GM06990 (cell line): Measurements from ENCODE around the gene VPS41.

Experiments used
- DNase-seq: peaks from one replicate; pipeline ENCODE4 v3.0.0-alpha.2; 2011; ENCODE audit not compliant: insufficient read length; ENCODE audit errors: extremely low read depth
- H3K27me3 ChIP-seq: replicated peaks from 2 replicates; pipeline ENCODE4 v1.6.0; 2011; ENCODE audit warnings: low read length; ENCODE audit not compliant: control insufficient read depth, insufficient read depth
- H3K36me3 ChIP-seq: 2 replicates; pipeline ENCODE4 v1.5.1; 2011; ENCODE audit warnings: low read length; ENCODE audit not compliant: control insufficient read depth, insufficient read depth
- H3K4me3 ChIP-seq: replicated peaks from 2 replicates; pipeline ENCODE4 v1.5.1; 2011; ENCODE audit warnings: low read depth, mild to moderate bottlenecking, control low read depth, low read length
- TF ChIP-seq, protein P1 (sequence below): IDR thresholded peaks from 2 replicates; pipeline ENCODE4 v1.5.1; 2011; ENCODE audit warnings: low read length, control low read depth, mild to moderate bottlenecking, inconsistent platforms; ENCODE audit not compliant: insufficient read depth, poor library complexity, severe bottlenecking

The VPS41 gene

DNA sequence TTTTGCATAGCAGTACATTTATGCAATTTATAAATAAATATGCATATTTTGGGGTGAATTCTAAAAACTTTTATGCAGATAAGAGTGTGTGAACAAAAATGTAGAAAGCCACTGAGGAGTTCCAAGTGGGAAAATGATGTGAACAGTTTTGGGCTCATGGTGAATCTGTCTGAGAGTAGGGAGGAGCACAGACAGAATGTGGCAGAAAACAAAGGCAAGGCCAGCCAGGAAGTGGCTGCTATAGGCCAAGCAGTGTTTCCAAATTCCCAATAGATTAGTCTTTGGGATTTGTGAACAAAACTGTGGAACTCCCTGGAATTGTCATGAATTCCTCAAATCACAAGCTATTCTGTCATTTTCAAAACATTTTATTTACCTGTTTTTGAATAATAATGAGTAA, 204.2 kb downstream of the VPS41 start:
- Histone ChIP-seq H3K36me3 (no peaks in the 10 kb centered on the region), H3K27me3 (no peaks in the 10 kb centered on the region), H3K4me3 (no peak overlapping the region)
- DNase-seq: no peak
- TF ChIP-seq, protein P1, sequence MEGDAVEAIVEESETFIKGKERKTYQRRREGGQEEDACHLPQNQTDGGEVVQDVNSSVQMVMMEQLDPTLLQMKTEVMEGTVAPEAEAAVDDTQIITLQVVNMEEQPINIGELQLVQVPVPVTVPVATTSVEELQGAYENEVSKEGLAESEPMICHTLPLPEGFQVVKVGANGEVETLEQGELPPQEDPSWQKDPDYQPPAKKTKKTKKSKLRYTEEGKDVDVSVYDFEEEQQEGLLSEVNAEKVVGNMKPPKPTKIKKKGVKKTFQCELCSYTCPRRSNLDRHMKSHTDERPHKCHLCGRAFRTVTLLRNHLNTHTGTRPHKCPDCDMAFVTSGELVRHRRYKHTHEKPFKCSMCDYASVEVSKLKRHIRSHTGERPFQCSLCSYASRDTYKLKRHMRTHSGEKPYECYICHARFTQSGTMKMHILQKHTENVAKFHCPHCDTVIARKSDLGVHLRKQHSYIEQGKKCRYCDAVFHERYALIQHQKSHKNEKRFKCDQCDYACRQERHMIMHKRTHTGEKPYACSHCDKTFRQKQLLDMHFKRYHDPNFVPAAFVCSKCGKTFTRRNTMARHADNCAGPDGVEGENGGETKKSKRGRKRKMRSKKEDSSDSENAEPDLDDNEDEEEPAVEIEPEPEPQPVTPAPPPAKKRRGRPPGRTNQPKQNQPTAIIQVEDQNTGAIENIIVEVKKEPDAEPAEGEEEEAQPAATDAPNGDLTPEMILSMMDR: no peak

DNA sequence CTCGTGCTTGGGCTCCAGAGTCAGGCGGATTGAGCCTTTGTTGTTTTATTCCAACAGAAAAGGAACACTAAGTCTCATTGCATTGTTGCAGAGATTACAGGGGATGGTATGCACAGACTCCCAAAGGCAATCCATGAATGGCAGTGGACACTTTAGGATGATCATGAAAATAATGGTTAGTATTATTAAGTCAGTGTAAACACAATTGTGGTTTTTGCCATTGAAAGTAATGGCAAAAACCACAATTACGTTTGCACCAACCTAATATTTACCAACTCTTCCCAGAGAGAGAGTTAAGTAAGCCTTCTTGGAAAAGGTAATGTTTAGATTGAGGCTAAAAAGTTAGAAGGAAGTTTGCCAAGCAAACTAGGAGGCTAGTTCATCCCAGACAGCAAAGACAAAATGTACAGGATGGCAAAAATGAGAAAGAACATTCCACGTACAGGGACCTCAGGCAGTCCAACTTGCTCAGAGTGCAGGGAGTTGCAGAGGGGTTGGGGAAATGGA, 204.9 kb downstream of the VPS41 start:
- no peak overlapping the region for H3K4me3 ChIP-seq
- H3K36me3 ChIP-seq: no peaks in the 10 kb centered on the region
- H3K27me3 ChIP-seq: no peaks in the 10 kb centered on the region
- TF ChIP-seq, protein P1: no peak
- no peak for DNase-seq

DNA sequence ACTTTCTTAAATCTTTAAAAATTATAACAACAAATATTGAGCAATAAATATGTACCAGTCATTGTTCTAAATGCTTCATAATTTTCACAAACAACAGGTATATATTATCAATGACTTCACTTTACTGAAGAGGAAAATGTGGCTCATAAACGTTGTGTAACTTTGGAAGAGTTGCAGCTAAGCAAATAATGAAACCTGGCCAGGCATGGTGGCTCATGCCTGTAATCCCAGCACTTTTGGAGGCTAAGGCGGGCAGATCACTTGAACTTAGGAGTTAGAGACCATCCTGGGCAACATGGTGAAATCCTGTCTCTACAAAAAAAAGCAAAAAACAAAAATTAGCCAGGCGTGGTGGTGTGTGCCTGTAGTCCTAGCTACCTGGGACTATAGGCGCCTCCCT, 205.9 kb downstream of the VPS41 start:
- TF ChIP-seq, protein P1: no peak
- H3K4me3 ChIP-seq: no peak overlapping the region

DNA sequence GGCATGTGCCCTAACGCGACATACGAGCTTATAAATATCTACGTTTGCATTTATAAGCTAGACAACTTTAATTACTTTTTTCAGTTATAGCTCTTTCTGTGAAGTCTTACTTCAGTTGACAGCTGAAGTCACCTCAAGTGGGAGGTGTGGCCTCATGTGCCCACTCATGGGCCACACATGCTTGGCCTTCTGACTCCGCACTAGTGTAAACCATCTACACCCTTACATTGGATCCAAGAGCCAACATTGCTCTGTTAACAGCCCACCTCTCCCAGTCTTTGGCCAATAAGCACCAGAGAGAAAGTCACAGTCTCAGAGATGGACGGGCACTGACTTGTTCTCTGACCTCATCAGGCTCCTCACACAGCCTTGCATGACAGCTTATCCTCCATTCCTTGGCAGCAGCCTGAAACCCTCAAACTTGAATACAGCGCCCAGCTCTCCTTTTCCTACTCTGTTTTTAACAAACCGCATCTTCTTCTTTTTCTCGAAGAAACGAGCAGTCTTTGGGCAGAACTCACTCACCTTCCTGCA, 206.9 kb downstream of the VPS41 start:
- no peak overlapping the region for H3K4me3 ChIP-seq
- no peaks in the 10 kb centered on the region for H3K27me3 ChIP-seq
- TF ChIP-seq, protein P1: no peak

More for the DNA sequence above, 205.9 kb downstream of the VPS41 start:
- no peaks in the 10 kb centered on the region for H3K36me3 ChIP-seq
- DNase-seq: no peak
- H3K27me3 ChIP-seq: no peaks in the 10 kb centered on the region

DNA sequence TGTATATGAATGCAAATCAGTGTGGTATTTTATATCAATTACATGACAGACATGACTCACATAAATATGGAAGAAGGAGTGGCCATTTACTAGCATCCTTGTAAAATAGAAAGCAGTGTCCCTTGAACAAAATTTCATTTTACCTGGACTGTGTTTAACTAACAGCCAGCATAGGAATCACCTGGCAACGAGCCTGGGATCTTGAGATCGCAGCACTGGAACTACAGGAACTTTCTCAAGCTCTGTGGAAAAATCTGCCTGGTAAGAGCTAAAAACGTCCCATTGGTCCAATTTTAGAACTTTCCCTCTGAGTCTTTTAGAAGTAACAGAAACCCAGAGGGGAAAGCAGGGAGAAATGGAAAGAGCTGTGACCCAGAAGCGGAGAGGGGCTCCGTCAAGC, 208.9 kb downstream of the VPS41 start:
- DNase-seq: no peak
- no peak overlapping the region for H3K4me3 ChIP-seq
- TF ChIP-seq, protein P1: no peak
- H3K36me3 ChIP-seq: no peaks in the 10 kb centered on the region
- H3K27me3 ChIP-seq: no peaks in the 10 kb centered on the region

More for the DNA sequence above, 206.9 kb downstream of the VPS41 start:
- DNase-seq: no peak
- H3K36me3 ChIP-seq: no peaks in the 10 kb centered on the region

DNA sequence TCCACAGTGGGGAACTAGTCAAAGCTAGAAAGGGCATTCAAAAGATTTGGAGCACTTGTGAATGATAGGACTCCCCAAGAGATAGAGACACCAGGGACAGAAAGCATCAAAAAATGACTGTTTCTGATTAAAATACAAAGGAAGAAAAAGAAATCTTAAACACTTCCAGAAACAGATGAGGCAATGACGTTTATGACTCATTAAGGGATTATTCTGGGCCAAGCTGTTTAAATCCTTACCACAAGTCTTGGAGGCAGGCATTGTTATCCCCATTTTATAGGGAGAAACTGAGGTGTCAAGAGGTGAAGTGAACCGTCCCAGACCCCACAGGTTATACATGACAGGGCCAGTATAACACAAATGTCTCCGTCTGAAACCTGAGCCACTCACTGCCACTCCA, 209.5 kb downstream of the VPS41 start:
- TF ChIP-seq, protein P1: no peak
- Histone ChIP-seq H3K36me3 (no peaks in the 10 kb centered on the region), H3K4me3 (no peak overlapping the region), H3K27me3 (no peaks in the 10 kb centered on the region)
- no peak for DNase-seq
